ENCODE results near the gene SNIP1.
"Not testable (repeated sequence)": the region's sequence is repeated elsewhere in the genome, so short reads cannot be mapped to it uniquely, and the experiment has no call there.

Gene SNIP1

GRCh38 chr1:37564892-37565291 lies 10.8 kb upstream of the SNIP1 start:
- H3K36me3 Mint-ChIP-seq, result peaks cover 2% of the 10 kb centered on the region
- H3K27ac Mint-ChIP-seq, result no peak overlapping the region
- H3K4me1 Mint-ChIP-seq (ENCODE audit: low read depth), result no peaks in the 10 kb centered on the region
- no peaks in the 10 kb centered on the region for H3K27me3 Mint-ChIP-seq
- H3K4me3 Mint-ChIP-seq, result no peak overlapping the region
- no peaks in the 10 kb centered on the region for H3K9me3 Mint-ChIP-seq (ENCODE audit: low read depth)

DNA sequence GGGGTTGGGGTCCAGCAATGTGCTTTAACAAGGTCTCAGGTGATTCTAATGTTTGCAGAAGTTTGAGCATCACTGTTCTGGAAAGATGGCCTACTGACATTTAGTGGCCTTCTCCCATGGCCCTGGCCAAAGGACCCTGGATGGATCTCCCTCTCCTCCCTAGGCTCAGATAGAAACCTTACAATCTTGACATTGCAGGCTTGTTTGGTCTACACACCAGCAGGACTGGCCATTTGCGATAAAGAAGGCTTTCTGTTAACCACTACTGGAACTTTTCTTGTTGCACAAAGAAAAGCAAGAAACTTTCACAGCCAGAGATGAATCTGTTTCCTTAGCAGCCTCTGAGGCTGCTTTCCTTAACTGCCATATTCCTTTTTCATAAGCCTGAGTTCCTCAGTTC lies 8.9 kb upstream of the SNIP1 start:
- no peak overlapping the region for H3K4me3 Mint-ChIP-seq
- no peaks in the 10 kb centered on the region for H3K4me1 Mint-ChIP-seq (ENCODE audit: low read depth)
- H3K9me3 Mint-ChIP-seq (ENCODE audit: low read depth), result no peaks in the 10 kb centered on the region
- no peak overlapping the region for H3K27ac Mint-ChIP-seq
- peaks cover 2% of the 10 kb centered on the region for H3K36me3 Mint-ChIP-seq
- no peaks in the 10 kb centered on the region for H3K27me3 Mint-ChIP-seq

GRCh38 chr1:37561133-37562132 lies 7.3 kb upstream of the SNIP1 start:
- Mint-ChIP-seq H3K36me3 (peaks cover 2% of the 10 kb centered on the region), H3K4me3 (no peak overlapping the region), H3K27ac (peak overlapping the region; percentile 55)

GRCh38 chr1:37560401-37561132 lies 6.5 kb upstream of the SNIP1 start:
- Mint-ChIP-seq H3K27me3 (no peaks in the 10 kb centered on the region), H3K4me3 (no peak overlapping the region), H3K4me1 (ENCODE audit: low read depth) (no peaks in the 10 kb centered on the region), H3K9me3 (ENCODE audit: low read depth) (no peaks in the 10 kb centered on the region), H3K36me3 (peaks cover 2% of the 10 kb centered on the region), H3K27ac (no peak overlapping the region)

More at GRCh38 chr1:37561133-37562132, 7.3 kb upstream of the SNIP1 start:
- no peaks in the 10 kb centered on the region for H3K4me1 Mint-ChIP-seq (ENCODE audit: low read depth)
- no peaks in the 10 kb centered on the region for H3K27me3 Mint-ChIP-seq
- H3K9me3 Mint-ChIP-seq (ENCODE audit: low read depth), result no peaks in the 10 kb centered on the region

GRCh38 chr1:37559957-37560379 lies 5.9 kb upstream of the SNIP1 start:
- H3K27ac Mint-ChIP-seq; H3K36me3 Mint-ChIP-seq; H3K4me3 Mint-ChIP-seq; H3K9me3 Mint-ChIP-seq (ENCODE audit: low read depth); H3K27me3 Mint-ChIP-seq; H3K4me1 Mint-ChIP-seq (ENCODE audit: low read depth): not testable (repeated sequence)

DNA sequence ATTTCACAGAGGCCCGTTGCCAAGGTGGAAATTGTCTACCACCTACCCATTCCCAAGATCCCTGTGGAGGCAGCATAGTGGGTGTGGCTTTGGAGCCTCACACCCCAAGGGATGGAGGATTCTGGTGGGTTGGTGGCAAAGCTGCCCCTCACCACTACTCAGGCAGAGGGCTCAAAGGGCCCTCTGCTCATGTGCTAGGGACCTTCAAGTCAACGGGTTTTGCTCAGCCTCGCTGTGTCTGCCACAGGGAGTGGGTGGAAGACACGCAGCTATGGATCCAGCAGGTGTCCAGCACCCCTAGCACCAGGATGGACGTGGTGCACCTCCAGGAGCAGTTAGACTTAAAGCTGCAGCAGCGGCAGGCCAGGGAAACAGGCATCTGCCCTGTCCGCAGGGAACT lies 5.0 kb upstream of the SNIP1 start:
- H3K4me1 Mint-ChIP-seq (ENCODE audit: low read depth), result peaks cover 2% of the 10 kb centered on the region
- H3K9me3 Mint-ChIP-seq (ENCODE audit: low read depth), result no peaks in the 10 kb centered on the region
- H3K4me3 Mint-ChIP-seq, result no peak overlapping the region
- no peak overlapping the region for H3K27ac Mint-ChIP-seq
- no peaks in the 10 kb centered on the region for H3K27me3 Mint-ChIP-seq
- peaks cover 2% of the 10 kb centered on the region for H3K36me3 Mint-ChIP-seq

DNA sequence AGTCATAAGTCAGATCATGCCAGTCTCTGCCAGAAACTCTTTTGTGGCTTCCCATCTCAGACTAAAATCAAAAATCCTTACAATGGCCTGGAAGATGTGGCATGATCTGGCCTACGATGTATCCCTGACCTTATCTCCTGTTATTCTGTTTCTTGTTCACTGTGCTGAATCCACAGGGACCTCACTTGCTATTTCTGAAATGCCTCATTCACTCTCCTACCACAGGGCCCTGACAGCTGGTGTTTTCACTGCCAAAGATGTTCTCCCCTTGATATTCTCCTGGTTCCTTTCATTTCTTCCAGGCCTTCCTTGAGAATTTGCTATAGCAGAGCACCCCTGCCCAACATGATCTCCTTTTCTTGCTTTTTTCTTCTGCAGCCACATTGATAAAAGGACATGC lies 4.3 kb upstream of the SNIP1 start:
- peaks cover 4% of the 10 kb centered on the region for H3K4me1 Mint-ChIP-seq (ENCODE audit: low read depth)
- no peaks in the 10 kb centered on the region for H3K27me3 Mint-ChIP-seq
- H3K36me3 Mint-ChIP-seq, result peaks cover 2% of the 10 kb centered on the region
- no peak overlapping the region for H3K27ac Mint-ChIP-seq
- H3K4me3 Mint-ChIP-seq, result no peak overlapping the region
- H3K9me3 Mint-ChIP-seq (ENCODE audit: low read depth), result no peaks in the 10 kb centered on the region

DNA sequence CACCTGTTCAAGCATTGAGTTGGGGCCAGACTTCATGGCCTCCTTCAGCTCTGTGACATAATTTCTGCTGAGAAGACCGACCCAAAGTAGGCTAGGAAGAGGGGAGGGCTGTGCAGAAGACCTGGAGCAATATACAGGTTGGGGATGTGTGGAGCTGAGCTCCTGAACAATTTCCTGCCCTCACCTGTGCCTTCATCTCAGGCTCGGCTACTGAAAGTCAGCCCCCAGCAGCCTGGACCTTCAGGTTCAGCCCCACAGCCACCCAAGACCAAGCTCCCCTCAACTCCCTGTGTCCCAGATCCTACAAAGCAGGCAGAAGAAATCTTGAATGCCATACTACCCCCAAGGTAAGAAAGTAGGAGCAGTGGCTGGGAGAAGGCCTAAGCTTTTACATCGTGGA lies 3.3 kb upstream of the SNIP1 start:
- Mint-ChIP-seq H3K27me3 (no peaks in the 10 kb centered on the region), H3K4me1 (ENCODE audit: low read depth) (peaks cover 14% of the 10 kb centered on the region), H3K4me3 (no peak overlapping the region), H3K27ac (no peak overlapping the region), H3K9me3 (ENCODE audit: low read depth) (no peaks in the 10 kb centered on the region), H3K36me3 (peaks cover 7% of the 10 kb centered on the region)

- Mint-ChIP-seq H3K36me3 (peaks cover 4% of the 10 kb centered on the region), H3K27ac (no peak within 1 kb of the TSS), H3K4me3 (no peak within 1 kb of the TSS), H3K4me1 (ENCODE audit: low read depth) (peaks cover 20% of the 10 kb centered on the region), H3K9me3 (ENCODE audit: low read depth) (no peaks in the 10 kb centered on the region), H3K27me3 (no peaks in the 10 kb centered on the region)
These were observed 2.7 kb upstream of the SNIP1 start, which contains the start of gene DNALI1 for GRCh38 chr1:37556712-37557196. DNALI1 (plus strand) TSS chr1:37556940; CDS start chr1:37556995, 55 bp downstream.

GRCh38 chr1:37553598-37553926 lies 531 bp downstream of the SNIP1 start:
- peaks cover 8% of the 10 kb centered on the region for H3K36me3 Mint-ChIP-seq
- H3K27me3 Mint-ChIP-seq, result no peaks in the 10 kb centered on the region
- H3K27ac Mint-ChIP-seq, result peak overlapping the region; percentile 93
- no peaks in the 10 kb centered on the region for H3K9me3 Mint-ChIP-seq (ENCODE audit: low read depth)
- peaks cover 43% of the 10 kb centered on the region for H3K4me1 Mint-ChIP-seq (ENCODE audit: low read depth)
- H3K4me3 Mint-ChIP-seq, result peak overlapping the region; percentile 97

GRCh38 chr1:37549341-37549740 lies 4.8 kb downstream of the SNIP1 start:
- Mint-ChIP-seq H3K36me3 (peaks cover 19% of the 10 kb centered on the region), H3K4me1 (ENCODE audit: low read depth) (peaks cover 46% of the 10 kb centered on the region), H3K27ac (no peak overlapping the region), H3K27me3 (no peaks in the 10 kb centered on the region), H3K9me3 (ENCODE audit: low read depth) (no peaks in the 10 kb centered on the region), H3K4me3 (no peak overlapping the region)

- Mint-ChIP-seq H3K27me3 (no peaks in the 10 kb centered on the region), H3K27ac (no peak overlapping the region), H3K9me3 (ENCODE audit: low read depth) (no peaks in the 10 kb centered on the region), H3K4me3 (no peak overlapping the region), H3K36me3 (peaks cover 15% of the 10 kb centered on the region), H3K4me1 (ENCODE audit: low read depth) (peaks cover 16% of the 10 kb centered on the region)
These were observed 9.1 kb downstream of the SNIP1 start for GRCh38 chr1:37545019-37545418.

- Mint-ChIP-seq H3K4me3 (no peak overlapping the region), H3K9me3 (ENCODE audit: low read depth) (no peaks in the 10 kb centered on the region), H3K4me1 (ENCODE audit: low read depth) (peaks cover 11% of the 10 kb centered on the region), H3K27me3 (no peaks in the 10 kb centered on the region), H3K27ac (no peak overlapping the region), H3K36me3 (peaks cover 15% of the 10 kb centered on the region)
These were observed 9.6 kb downstream of the SNIP1 start for GRCh38 chr1:37544530-37544929.

- H3K27me3 Mint-ChIP-seq, result no peaks in the 10 kb centered on the region
- H3K4me3 Mint-ChIP-seq, result no peak overlapping the region
- peaks cover 7% of the 10 kb centered on the region for H3K36me3 Mint-ChIP-seq
- peaks cover 16% of the 10 kb centered on the region for H3K4me1 Mint-ChIP-seq (ENCODE audit: low read depth)
- H3K9me3 Mint-ChIP-seq (ENCODE audit: low read depth), result no peaks in the 10 kb centered on the region
- H3K27ac Mint-ChIP-seq, result no peak overlapping the region
These were observed 13.9 kb downstream of the SNIP1 start for GRCh38 chr1:37540036-37540785.

DNA sequence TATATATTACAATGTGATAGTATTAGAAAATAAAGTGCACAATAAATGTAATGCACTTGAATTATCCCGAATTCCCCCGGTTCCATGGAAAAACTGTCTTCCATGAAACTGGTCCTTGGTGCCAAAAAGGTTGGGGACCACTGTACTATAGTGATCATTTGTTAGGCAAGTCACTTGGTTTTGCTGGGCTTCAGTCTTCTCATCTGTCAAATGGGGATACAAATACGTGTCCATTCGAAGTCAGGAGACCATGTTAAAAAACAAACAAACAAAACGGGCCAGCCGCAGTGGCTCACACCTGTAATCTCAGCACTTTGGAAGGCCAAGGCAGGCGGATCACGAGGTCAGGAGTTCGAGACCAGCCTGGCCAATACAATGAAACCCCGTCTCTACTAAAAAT lies 14.9 kb downstream of the SNIP1 start:
- H3K4me1 Mint-ChIP-seq (ENCODE audit: low read depth), result peaks cover 19% of the 10 kb centered on the region
- H3K36me3 Mint-ChIP-seq; H3K27me3 Mint-ChIP-seq; H3K4me3 Mint-ChIP-seq; H3K9me3 Mint-ChIP-seq (ENCODE audit: low read depth); H3K27ac Mint-ChIP-seq: not testable (repeated sequence)

Data from activated naive CD8-positive, alpha-beta T cell (primary cell).